GM23338 (cell line): ENCODE data around the gene NSMCE1. TPM values are rescaled to one million over a fixed set of nuclear protein-coding genes. Genes with fewer than 3 reads are reported as not detected.

Source experiments
- ATAC-seq: fragments of 200-7000 bp; cut with Tn5 transposase; 3 replicates; pipeline ENCODE4 v1.9.1; 2020
- DNase-seq: peaks from one replicate; pipeline ENCODE4 v3.0.0-alpha.2; 2015; ENCODE audit warnings: low spot score
- H2AFZ ChIP-seq: fragments of 200-600 bp; sonication (generic); 2 replicates; pipeline ENCODE4 v1.8.0; 2016; ENCODE audit warnings: antibody characterized with exemption, mild to moderate bottlenecking, moderate library complexity
- H3F3A ChIP-seq: fragments of 200-600 bp; sonication (generic); replicated peaks from 2 replicates; pipeline ENCODE4 v1.8.0; 2017; ENCODE audit warnings: antibody characterized with exemption, mixed run types, low read depth
- H3K27ac ChIP-seq: fragments of 200-600 bp; sonication (generic); 2 replicates; pipeline ENCODE4 v1.6.1; 2016; ENCODE audit warnings: low read depth
- H3K27me3 ChIP-seq: fragments of 200-600 bp; sonication (generic); 2 replicates; pipeline ENCODE4 v1.8.0; 2016; ENCODE audit warnings: mild to moderate bottlenecking, mixed run types, moderate library complexity; ENCODE audit not compliant: insufficient read depth
- H3K36me3 ChIP-seq: fragments of 200-600 bp; sonication (generic); 2 replicates; pipeline ENCODE4 v1.8.0; 2016; ENCODE audit warnings: mild to moderate bottlenecking; ENCODE audit not compliant: insufficient read depth
- H3K4me1 ChIP-seq: fragments of 200-600 bp; sonication (generic); 2 replicates; pipeline ENCODE4 v1.8.0; 2016; ENCODE audit warnings: mild to moderate bottlenecking, moderate library complexity; ENCODE audit not compliant: insufficient read depth
- H3K4me2 ChIP-seq: fragments of 200-600 bp; sonication (generic); 2 replicates; pipeline ENCODE4 v1.7.1; 2017; ENCODE audit warnings: mixed run types
- H3K4me3 ChIP-seq: fragments of 200-600 bp; sonication (generic); 2 replicates; pipeline ENCODE4 v1.6.1; 2016; ENCODE audit warnings: mixed run types
- H3K79me2 ChIP-seq: fragments of 200-600 bp; sonication (generic); replicated peaks from 2 replicates; pipeline ENCODE4 v1.8.0; 2017; ENCODE audit warnings: mild to moderate bottlenecking; ENCODE audit not compliant: insufficient read depth
- H3K9me2 ChIP-seq: fragments of 200-600 bp; sonication (generic); 2 replicates; pipeline ENCODE4 v1.8.0; 2017; ENCODE audit not compliant: insufficient read depth
- H4K20me1 ChIP-seq: fragments of 200-600 bp; sonication (generic); replicated peaks from 2 replicates; pipeline ENCODE4 v1.8.0; 2017; ENCODE audit warnings: mild to moderate bottlenecking; ENCODE audit not compliant: insufficient read depth
- H3K27ac Mint-ChIP-seq: 2 replicates; pipeline ENCODE4 v1.8.0; 2020; ENCODE audit warnings: inconsistent platforms, mild to moderate bottlenecking, moderate library complexity, mixed read lengths
- H3K27me3 Mint-ChIP-seq: 3 replicates; pipeline ENCODE4 v1.8.0; 2022; ENCODE audit warnings: low read depth, mild to moderate bottlenecking, moderate library complexity, mixed read lengths, inconsistent platforms; ENCODE audit not compliant: insufficient read depth, poor library complexity
- H3K36me3 Mint-ChIP-seq: 3 replicates; pipeline ENCODE4 v1.8.0; 2021; ENCODE audit warnings: low read depth, mild to moderate bottlenecking, inconsistent platforms, moderate library complexity, mixed read lengths
- H3K4me1 Mint-ChIP-seq: 3 replicates; pipeline ENCODE4 v1.8.0; 2020; ENCODE audit warnings: mild to moderate bottlenecking, inconsistent platforms, mixed read lengths
- H3K4me3 Mint-ChIP-seq: 3 replicates; pipeline ENCODE4 v1.8.0; 2021; ENCODE audit warnings: moderate library complexity, mild to moderate bottlenecking, inconsistent platforms, mixed read lengths
- H3K9me3 Mint-ChIP-seq: 3 replicates; pipeline ENCODE4 v1.8.0; 2020; ENCODE audit warnings: moderate library complexity, mild to moderate bottlenecking, inconsistent platforms, mixed read lengths
- CREB1 ChIP-seq: fragments of 250-450 bp; sonication (Bioruptor Pico); IDR thresholded peaks from 2 replicates; pipeline ENCODE4 v1.5.0; 2020; ENCODE audit warnings: low read depth, mild to moderate bottlenecking, moderate library complexity
- CTCF ChIP-seq, 2 experiments: fragments of 200-600 bp in 1 of 2; sonication (generic) in 1 of 2; conservative IDR thresholded peaks; 2 replicates each; pipeline versions ENCODE4 v1.5.1 to v1.6.1; 2016 to 2017; ENCODE audit warnings: antibody characterized with exemption in 2 of 2, low read depth in 2 of 2, mild to moderate bottlenecking in 2 of 2, moderate library complexity in 1 of 2
- ETS1 ChIP-seq: IDR thresholded peaks from 2 replicates; pipeline ENCODE4 v1.6.1; 2016; ENCODE audit warnings: antibody characterized with exemption
- EZH2 ChIP-seq: fragments of 200-600 bp; sonication (generic); IDR thresholded peaks from one replicate; pipeline ENCODE4 v1.8.0; 2017; ENCODE audit warnings: antibody characterized with exemption, mild to moderate bottlenecking, low read depth; ENCODE audit not compliant: unreplicated experiment
- EZH2phosphoT487 ChIP-seq: fragments of 200-600 bp; sonication (generic); IDR thresholded peaks from one replicate; pipeline ENCODE4 v1.8.1; 2018; ENCODE audit warnings: antibody characterized with exemption; ENCODE audit not compliant: unreplicated experiment
- JUNB ChIP-seq: IDR thresholded peaks from one replicate; pipeline ENCODE4 v1.6.1; 2016; ENCODE audit warnings: antibody characterized with exemption; ENCODE audit not compliant: unreplicated experiment
- NANOG ChIP-seq: IDR thresholded peaks from 2 replicates; pipeline ENCODE4 v1.6.1; 2016; ENCODE audit warnings: antibody characterized with exemption, borderline replicate concordance
- POLR2AphosphoS5 ChIP-seq: IDR thresholded peaks from 2 replicates; pipeline ENCODE4 v1.6.1; 2016; ENCODE audit warnings: antibody characterized with exemption, low read depth
- REST ChIP-seq: IDR thresholded peaks from one replicate; pipeline ENCODE4 v1.6.1; 2018; ENCODE audit warnings: antibody characterized with exemption; ENCODE audit not compliant: unreplicated experiment
- STAT1 ChIP-seq: IDR thresholded peaks from one replicate; pipeline ENCODE4 v1.6.1; 2016; ENCODE audit warnings: antibody characterized with exemption; ENCODE audit not compliant: unreplicated experiment
- ZNF114 ChIP-seq: fragments of 250-450 bp; sonication (Bioruptor Pico); IDR thresholded peaks from 2 replicates; pipeline ENCODE4 v1.5.0; 2020; ENCODE audit warnings: mild to moderate bottlenecking, moderate library complexity
- ZNF331 ChIP-seq: fragments of 250-450 bp; sonication (Bioruptor Pico); IDR thresholded peaks from 2 replicates; pipeline ENCODE4 v1.5.0; 2020; ENCODE audit warnings: low read depth, mild to moderate bottlenecking, moderate library complexity
- ZNF462 ChIP-seq: fragments of 250-450 bp; sonication (Bioruptor Pico); IDR thresholded peaks from 2 replicates; pipeline ENCODE4 v1.5.0; 2020; ENCODE audit warnings: mild to moderate bottlenecking, moderate library complexity
- polyA plus RNA-seq: library from polyadenylated mRNA; unstranded; fragments of >200 nt; fragmentation: Nextera tagmentation; extraction: Ambion mirVana; gene quantifications from 2 replicates; pipeline ENCODE4 v1.2.1, GENCODE V29; 2016
- total RNA-seq: library from RNA; depleted of rRNA; stranded (reverse); fragments of >200 nt; shearing (Covaris generic); gene quantifications from 2 replicates; pipeline ENCODE4 v1.2.3, GENCODE V29; 2014

NSMCE1 gene
- total and polyA plus RNA-seq, 2 experiments from 2014 or later: 30.6 to 50.8 TPM

- no peak for ATAC-seq
- no peaks in the 10 kb centered on the region for H3K27me3 ChIP-seq
- no peak overlapping the region for H3K27ac ChIP-seq
- no peaks in the 10 kb centered on the region for H3K36me3 ChIP-seq
- DNase-seq: no peak
- H2AFZ ChIP-seq: no peak overlapping the region
- Mint-ChIP-seq H3K4me1 (peaks cover 36% of the 10 kb centered on the region), H3K4me3 (no peak overlapping the region), H3K27ac (no peak overlapping the region), H3K27me3 (peaks cover 3% of the 10 kb centered on the region), H3K9me3 (no peaks in the 10 kb centered on the region), H3K36me3 (no peaks in the 10 kb centered on the region)
- H3K4me2 ChIP-seq: no peak overlapping the region
- TF ChIP-seq EZH2phosphoT487 (no peak), REST (no peak), POLR2AphosphoS5 (no peak), NANOG (no peak), CTCF (conservative IDR thresholded peaks at IDR 0.05; ENCODE audit: low read depth in 2 of 2) (no peak), ZNF331 (CRISPR knock-in tag) (no peak), ZNF462 (CRISPR knock-in tag) (no peak), JUNB (no peak), ETS1 (no peak), EZH2 (no peak), ZNF114 (CRISPR knock-in tag) (no peak), CREB1 (no peak), STAT1 (no peak)
- H4K20me1 ChIP-seq: no peaks in the 10 kb centered on the region
- no peak overlapping the region for H3K4me3 ChIP-seq
- no peaks in the 10 kb centered on the region for H3K79me2 ChIP-seq
- no peaks in the 10 kb centered on the region for H3K9me2 ChIP-seq
- H3K4me1 ChIP-seq: peaks cover 10% of the 10 kb centered on the region
- no peaks in the 10 kb centered on the region for H3F3A ChIP-seq
Observed at GRCh38 chr16:27238591-27238990, 30.0 kb downstream of the NSMCE1 start.
